ENCODE data around the gene AATK.

DNA sequence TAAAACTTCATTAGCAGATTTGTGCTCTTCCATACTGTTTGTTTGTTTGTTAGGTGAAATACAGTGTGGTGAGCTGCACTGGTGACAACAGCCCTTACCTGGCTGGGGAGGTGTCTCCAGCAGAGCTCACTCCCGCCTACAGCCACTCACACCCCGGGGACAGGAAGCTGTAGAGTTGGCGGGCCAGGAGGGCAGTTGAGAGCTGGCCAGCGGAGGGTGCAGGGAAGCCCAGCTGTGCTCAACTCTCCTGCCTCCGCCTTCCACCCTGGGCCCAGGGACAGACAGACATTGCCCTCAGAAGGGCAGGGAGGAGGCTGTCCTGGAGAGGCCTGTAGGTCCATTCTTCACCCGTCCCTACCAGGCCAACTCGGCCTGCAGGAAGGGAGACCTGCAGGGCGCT lies 49.3 kb downstream of the AATK start:
- TF ChIP-seq EP300 (IDR thresholded peaks at IDR 0.05; ENCODE audit: low read length), result no peak
- TF ChIP-seq SAFB2 (IDR thresholded peaks at IDR 0.05; ENCODE audit: borderline replicate concordance, low read depth, low read length, severe bottlenecking), result no peak
- TF ChIP-seq SOX6 (IDR thresholded peaks at IDR 0.05), result no peak
- TF ChIP-seq, protein P1, sequence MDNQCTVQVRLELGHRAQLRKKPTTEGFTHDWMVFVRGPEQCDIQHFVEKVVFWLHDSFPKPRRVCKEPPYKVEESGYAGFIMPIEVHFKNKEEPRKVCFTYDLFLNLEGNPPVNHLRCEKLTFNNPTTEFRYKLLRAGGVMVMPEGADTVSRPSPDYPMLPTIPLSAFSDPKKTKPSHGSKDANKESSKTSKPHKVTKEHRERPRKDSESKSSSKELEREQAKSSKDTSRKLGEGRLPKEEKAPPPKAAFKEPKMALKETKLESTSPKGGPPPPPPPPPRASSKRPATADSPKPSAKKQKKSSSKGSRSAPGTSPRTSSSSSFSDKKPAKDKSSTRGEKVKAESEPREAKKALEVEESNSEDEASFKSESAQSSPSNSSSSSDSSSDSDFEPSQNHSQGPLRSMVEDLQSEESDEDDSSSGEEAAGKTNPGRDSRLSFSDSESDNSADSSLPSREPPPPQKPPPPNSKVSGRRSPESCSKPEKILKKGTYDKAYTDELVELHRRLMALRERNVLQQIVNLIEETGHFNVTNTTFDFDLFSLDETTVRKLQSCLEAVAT (IDR thresholded peaks at IDR 0.05), result no peak
- TF ChIP-seq RAD21 (CRISPR knock-in tag; conservative IDR thresholded peaks at IDR 0.05 in 1 of 2, IDR thresholded peaks at IDR 0.05 in 1 of 2), result no peak
- TF ChIP-seq MAFK (IDR thresholded peaks at IDR 0.05; ENCODE audit: low read length), result no peak
- TF ChIP-seq ZNF57 (CRISPR knock-in tag; IDR thresholded peaks at IDR 0.05), result no peak
- TF ChIP-seq TAF1 (IDR thresholded peaks at IDR 0.05; ENCODE audit: control insufficient read depth, extremely low read depth, insufficient read depth, low read length, severe bottlenecking), result no peak
- TF ChIP-seq FOS (IDR thresholded peaks at IDR 0.05; ENCODE audit: extremely low read depth, insufficient read length), result no peak
- no peak for TF ChIP-seq PHF20 (IDR thresholded peaks at IDR 0.05; ENCODE audit: partially characterized antibody)
- TF ChIP-seq, protein P2, sequence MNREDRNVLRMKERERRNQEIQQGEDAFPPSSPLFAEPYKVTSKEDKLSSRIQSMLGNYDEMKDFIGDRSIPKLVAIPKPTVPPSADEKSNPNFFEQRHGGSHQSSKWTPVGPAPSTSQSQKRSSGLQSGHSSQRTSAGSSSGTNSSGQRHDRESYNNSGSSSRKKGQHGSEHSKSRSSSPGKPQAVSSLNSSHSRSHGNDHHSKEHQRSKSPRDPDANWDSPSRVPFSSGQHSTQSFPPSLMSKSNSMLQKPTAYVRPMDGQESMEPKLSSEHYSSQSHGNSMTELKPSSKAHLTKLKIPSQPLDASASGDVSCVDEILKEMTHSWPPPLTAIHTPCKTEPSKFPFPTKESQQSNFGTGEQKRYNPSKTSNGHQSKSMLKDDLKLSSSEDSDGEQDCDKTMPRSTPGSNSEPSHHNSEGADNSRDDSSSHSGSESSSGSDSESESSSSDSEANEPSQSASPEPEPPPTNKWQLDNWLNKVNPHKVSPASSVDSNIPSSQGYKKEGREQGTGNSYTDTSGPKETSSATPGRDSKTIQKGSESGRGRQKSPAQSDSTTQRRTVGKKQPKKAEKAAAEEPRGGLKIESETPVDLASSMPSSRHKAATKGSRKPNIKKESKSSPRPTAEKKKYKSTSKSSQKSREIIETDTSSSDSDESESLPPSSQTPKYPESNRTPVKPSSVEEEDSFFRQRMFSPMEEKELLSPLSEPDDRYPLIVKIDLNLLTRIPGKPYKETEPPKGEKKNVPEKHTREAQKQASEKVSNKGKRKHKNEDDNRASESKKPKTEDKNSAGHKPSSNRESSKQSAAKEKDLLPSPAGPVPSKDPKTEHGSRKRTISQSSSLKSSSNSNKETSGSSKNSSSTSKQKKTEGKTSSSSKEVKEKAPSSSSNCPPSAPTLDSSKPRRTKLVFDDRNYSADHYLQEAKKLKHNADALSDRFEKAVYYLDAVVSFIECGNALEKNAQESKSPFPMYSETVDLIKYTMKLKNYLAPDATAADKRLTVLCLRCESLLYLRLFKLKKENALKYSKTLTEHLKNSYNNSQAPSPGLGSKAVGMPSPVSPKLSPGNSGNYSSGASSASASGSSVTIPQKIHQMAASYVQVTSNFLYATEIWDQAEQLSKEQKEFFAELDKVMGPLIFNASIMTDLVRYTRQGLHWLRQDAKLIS (CRISPR knock-in tag; IDR thresholded peaks at IDR 0.05), result no peak
